K562 (cell line): ENCODE measurements around the gene C1QTNF6.

Experiments used
- RAD21 ChIP-seq, 2 experiments: fragments of 250-450 bp in 1 of 2; fragments of 450-650 bp in 1 of 2; sonication (Bioruptor Pico) in 1 of 2; formaldehyde crosslinking in 1 of 2; IDR thresholded peaks in 1 of 2; conservative IDR thresholded peaks in 1 of 2; 2 replicates each; pipeline versions ENCODE4 v1.4.0 to v1.8.0; 2020 to 2022; ENCODE audit warnings: mild to moderate bottlenecking in 2 of 2, moderate library complexity in 1 of 2
- YY1 ChIP-seq, 3 experiments: IDR thresholded peaks; 2 replicates each; pipeline ENCODE4 v1.6.1; 2011; ENCODE audit warnings: low read length in 2 of 3, mild to moderate bottlenecking in 2 of 3, moderate library complexity in 2 of 3, borderline replicate concordance in 1 of 3, control low read depth in 1 of 3, low read depth in 1 of 3; ENCODE audit not compliant: insufficient read depth in 3 of 3, insufficient replicate concordance in 2 of 3, control insufficient read depth in 1 of 3, insufficient read length in 1 of 3; ENCODE audit errors: extremely low read depth in 1 of 3

GRCh38 chr22:37223965-37224551 is 36.0 kb upstream of the C1QTNF6 start:
- no peak for TF ChIP-seq YY1 (IDR thresholded peaks at IDR 0.05; ENCODE audit: borderline replicate concordance in 1 of 3, control insufficient read depth in 1 of 3, extremely low read depth in 1 of 3, insufficient read depth in 3 of 3, insufficient read length in 1 of 3, insufficient replicate concordance in 2 of 3, low read depth in 1 of 3, low read length in 2 of 3)
- TF ChIP-seq RAD21 (CRISPR knock-in tag; conservative IDR thresholded peaks at IDR 0.05 in 1 of 2, IDR thresholded peaks at IDR 0.05 in 1 of 2): no peak
